Liver (tissue), 9 donors: Measurements from ENCODE around the gene CCNY. TPM values are rescaled to one million over a fixed set of nuclear protein-coding genes. Genes with fewer than 3 reads are reported as not detected.

ENCODE experiments used
- DNase-seq: peaks from one replicate; pipeline ENCODE4 v3.0.0-alpha.2; 2017; ENCODE audit warnings: low spot score
- H3K27ac ChIP-seq, 2 donors: one replicate each; pipeline ENCODE4 v1.7.0; 2013; ENCODE audit warnings: inconsistent platforms in 2 of 2, low read length in 2 of 2, control low read depth in 1 of 2, low read depth in 1 of 2, mild to moderate bottlenecking in 1 of 2
- H3K27me3 ChIP-seq, 4 donors: one replicate each; pipeline versions ENCODE4 v1.6.1 to v1.7.0; 2013; ENCODE audit warnings: low read length in 3 of 4, inconsistent platforms in 1 of 4, mild to moderate bottlenecking in 1 of 4, moderate library complexity in 1 of 4; ENCODE audit not compliant: control insufficient read depth in 4 of 4, insufficient read depth in 4 of 4
- H3K36me3 ChIP-seq, 4 donors: one replicate each; pipeline versions ENCODE4 v1.6.1 to v1.7.0; 2013; ENCODE audit warnings: low read length in 3 of 4, mild to moderate bottlenecking in 3 of 4, low read depth in 1 of 4, moderate library complexity in 1 of 4; ENCODE audit not compliant: control insufficient read depth in 4 of 4, insufficient read depth in 3 of 4
- H3K4me1 ChIP-seq, 4 donors: one replicate each; pipeline versions ENCODE4 v1.6.1 to v1.7.0; 2013; ENCODE audit warnings: low read length in 3 of 4, mild to moderate bottlenecking in 3 of 4, moderate library complexity in 1 of 4; ENCODE audit not compliant: control insufficient read depth in 4 of 4, insufficient read depth in 4 of 4
- H3K4me3 ChIP-seq, 3 donors: one replicate each; pipeline versions ENCODE4 v1.6.1 to v1.7.0; 2013; ENCODE audit warnings: low read length in 3 of 3, control low read depth in 1 of 3, low read depth in 1 of 3, mild to moderate bottlenecking in 1 of 3
- H3K9ac ChIP-seq, 2 donors: one replicate each; pipeline ENCODE4 v1.7.0; 2013; ENCODE audit warnings: low read length in 2 of 2, mild to moderate bottlenecking in 2 of 2, moderate library complexity in 2 of 2, control low read depth in 1 of 2, low read depth in 1 of 2
- H3K9me3 ChIP-seq, 4 donors: one replicate each; pipeline versions ENCODE4 v1.6.1 to v1.7.0; 2013; ENCODE audit warnings: low read length in 3 of 4; ENCODE audit not compliant: control insufficient read depth in 4 of 4
- ATF3 ChIP-seq: IDR thresholded peaks from 2 replicates; pipeline ENCODE4 v1.6.1; 2016; ENCODE audit warnings: antibody characterized with exemption
- CTCF ChIP-seq: fragments of 150-350 bp; IDR thresholded peaks from 2 replicates; pipeline ENCODE4 v1.5.1; 2017; ENCODE audit warnings: improper control_type of control experiment, low read depth, low read length; ENCODE audit not compliant: missing input control
- EGR1 ChIP-seq, 2 donors: IDR thresholded peaks; 2 replicates each; pipeline ENCODE4 v1.6.1; 2016 to 2018; ENCODE audit warnings: antibody characterized with exemption in 2 of 2, low read depth in 2 of 2
- FOXA1 ChIP-seq: IDR thresholded peaks from 2 replicates; pipeline ENCODE4 v1.6.1; 2016; ENCODE audit warnings: antibody characterized with exemption
- FOXA2 ChIP-seq: IDR thresholded peaks from 2 replicates; pipeline ENCODE4 v1.6.1; 2016; ENCODE audit warnings: antibody characterized with exemption
- GABPA ChIP-seq, 2 donors: IDR thresholded peaks in 1 of 2; conservative IDR thresholded peaks in 1 of 2; 2 replicates each; pipeline ENCODE4 v1.6.1; 2016; ENCODE audit warnings: antibody characterized with exemption in 2 of 2, mild to moderate bottlenecking in 1 of 2, moderate library complexity in 1 of 2
- HNF4A ChIP-seq, 2 donors: conservative IDR thresholded peaks; 2 replicates each; pipeline ENCODE4 v1.6.1; 2016; ENCODE audit warnings: antibody characterized with exemption in 2 of 2, mild to moderate bottlenecking in 2 of 2
- HNF4G ChIP-seq: IDR thresholded peaks from 2 replicates; pipeline ENCODE4 v1.6.1; 2016; ENCODE audit warnings: antibody characterized with exemption
- JUND ChIP-seq, 2 donors: IDR thresholded peaks; 2 replicates each; pipeline ENCODE4 v1.6.1; 2016; ENCODE audit warnings: antibody characterized with exemption in 2 of 2
- MAX ChIP-seq: IDR thresholded peaks from 2 replicates; pipeline ENCODE4 v1.6.1; 2016; ENCODE audit warnings: antibody characterized with exemption
- NR2F2 ChIP-seq: IDR thresholded peaks from 2 replicates; pipeline ENCODE4 v1.6.1; 2016; ENCODE audit warnings: antibody characterized with exemption
- RAD21 ChIP-seq, 2 donors: IDR thresholded peaks; 2 replicates each; pipeline ENCODE4 v1.6.1; 2016; ENCODE audit warnings: antibody characterized with exemption in 2 of 2, mild to moderate bottlenecking in 2 of 2
- REST ChIP-seq: IDR thresholded peaks from 2 replicates; pipeline ENCODE4 v1.6.1; 2016; ENCODE audit warnings: antibody characterized with exemption, mild to moderate bottlenecking
- RXRA ChIP-seq, 2 donors: IDR thresholded peaks; 2 replicates each; pipeline ENCODE4 v1.6.1; 2017 to 2018; ENCODE audit warnings: antibody characterized with exemption in 2 of 2, mild to moderate bottlenecking in 1 of 2
- SP1 ChIP-seq: IDR thresholded peaks from 2 replicates; pipeline ENCODE4 v1.6.1; 2018; ENCODE audit warnings: antibody characterized with exemption, mild to moderate bottlenecking
- TAF1 ChIP-seq: conservative IDR thresholded peaks from 2 replicates; pipeline ENCODE4 v1.6.1; 2016; ENCODE audit warnings: antibody characterized with exemption, mild to moderate bottlenecking
- YY1 ChIP-seq: IDR thresholded peaks from 2 replicates; pipeline ENCODE4 v1.6.1; 2016; ENCODE audit warnings: antibody characterized with exemption, mild to moderate bottlenecking
- ZBTB33 ChIP-seq: IDR thresholded peaks from 2 replicates; pipeline ENCODE4 v1.6.1; 2016; ENCODE audit warnings: antibody characterized with exemption
- WGBS: extraction: QIAGEN DNeasy Blood & Tissue Kit; methylation state at CpG from one replicate; pipeline ENCODE4 v1.1.7; 2013; 5-methylcytosine and 5-hydroxymethylcytosine counted together
- polyA plus RNA-seq, 2 donors: library from polyadenylated mRNA; stranded (reverse) in 1 of 2; unstranded in 1 of 2; fragments of 200-250 nt in 1 of 2; fragments of >200 nt in 1 of 2; fragmentation: Nextera tagmentation in 1 of 2; extraction: Ambion mirVana in 1 of 2; gene quantifications; one replicate each; pipeline versions ENCODE4 v1.2.1 to v1.2.3, GENCODE V29; 2013 to 2015
- total RNA-seq, 2 donors: library from RNA; depleted of rRNA; stranded (reverse); fragments of >200 nt; gene quantifications; one replicate each; pipeline ENCODE4 v1.2.3, GENCODE V29; 2014
- donor health status: healthy.
- donor health status: healthy.
- donor health status: healthy.
- donor health status: healthy.
- donor health status: healthy.

The CCNY gene
- total and polyA plus RNA-seq, 4 donors: 17.6 to 38.4 (median 21.8) TPM

GRCh38 chr10:35580423-35580770 lies 244.1 kb downstream of the CCNY start:
- WGBS: 90% methylated on average over 3 of the region's 3 CpGs

GRCh38 chr10:35581655-35582054 lies 245.3 kb downstream of the CCNY start:
- Histone ChIP-seq H3K9ac (no peak overlapping the region), H3K4me3 (no peak overlapping the region), H3K9me3 (no peaks in the 10 kb centered on the region), H3K36me3 (no peaks in the 10 kb centered on the region), H3K27ac (no peak overlapping the region), H3K4me1 (no peaks in the 10 kb centered on the region), H3K27me3 (no peaks in the 10 kb centered on the region)
- DNase-seq: no peak
- TF ChIP-seq ATF3 (no peak), NR2F2 (no peak), HNF4A (conservative IDR thresholded peaks at IDR 0.05) (no peak), YY1 (no peak), CTCF (no peak), GABPA (IDR thresholded peaks at IDR 0.05 in 1 of 2, conservative IDR thresholded peaks at IDR 0.05 in 1 of 2) (no peak), EGR1 (IDR thresholded peaks at IDR 0.05; ENCODE audit: low read depth in 2 of 2) (no peak), SP1 (no peak)
- WGBS: 91% methylated on average over 6 of the region's 6 CpGs

More at GRCh38 chr10:35580423-35580770, 244.1 kb downstream of the CCNY start:
- no peak overlapping the region for H3K9ac ChIP-seq
- no peaks in the 10 kb centered on the region for H3K9me3 ChIP-seq
- H3K4me1 ChIP-seq: no peaks in the 10 kb centered on the region
- no peak overlapping the region for H3K4me3 ChIP-seq
- peaks cover 0 to 3% (median 0%) of the 10 kb centered on the region in 4 donors for H3K36me3 ChIP-seq
- TF ChIP-seq FOXA1 (no peak), ATF3 (no peak), RXRA (IDR thresholded peaks at IDR 0.05) (no peak), TAF1 (no peak), REST (no peak), RAD21 (IDR thresholded peaks at IDR 0.05) (no peak), FOXA2 (no peak), HNF4A (conservative IDR thresholded peaks at IDR 0.05) (no peak), JUND (IDR thresholded peaks at IDR 0.05) (no peak), MAX (no peak), HNF4G (no peak), ZBTB33 (no peak), EGR1 (IDR thresholded peaks at IDR 0.05; ENCODE audit: low read depth in 2 of 2) (no peak), SP1 (no peak), GABPA (IDR thresholded peaks at IDR 0.05 in 1 of 2, conservative IDR thresholded peaks at IDR 0.05 in 1 of 2) (no peak), YY1 (no peak), NR2F2 (no peak)
- no peaks in the 10 kb centered on the region for H3K27me3 ChIP-seq
- no peak for DNase-seq
- H3K27ac ChIP-seq: no peak overlapping the region
